SIG-M5 (cell line): ENCODE data around the gene C1orf116.

Experiments used
- DNase-seq: peaks from one replicate; lab custom pipeline; 2025; lab: John Stamatoyannopoulos, UW

C1orf116 gene

GRCh38 chr1:207034998-207035397, 2.4 kb upstream of the C1orf116 start:
- DNase-seq: no peak

GRCh38 chr1:207034208-207034607, 1.7 kb upstream of the C1orf116 start:
- no peak for DNase-seq

GRCh38 chr1:207033302-207033701, 746 bp upstream of the C1orf116 start:
- DNase-seq: no peak

- no peak for DNase-seq
Observed at GRCh38 chr1:207031632-207032264, 808 bp downstream of the C1orf116 start.

GRCh38 chr1:207031016-207031415, 1.5 kb downstream of the C1orf116 start:
- DNase-seq: no peak

GRCh38 chr1:207030522-207031009, 2.0 kb downstream of the C1orf116 start:
- DNase-seq: no peak

GRCh38 chr1:207029701-207030521, 2.6 kb downstream of the C1orf116 start:
- no peak for DNase-seq

GRCh38 chr1:207028884-207029650, 3.5 kb downstream of the C1orf116 start:
- no peak for DNase-seq

- DNase-seq: no peak
Observed at GRCh38 chr1:207027921-207028320, 4.6 kb downstream of the C1orf116 start.

GRCh38 chr1:207027206-207027777, 5.3 kb downstream of the C1orf116 start:
- no peak for DNase-seq

- no peak for DNase-seq
Observed at GRCh38 chr1:207026104-207026534, 6.4 kb downstream of the C1orf116 start.

GRCh38 chr1:207025146-207025880, 7.2 kb downstream of the C1orf116 start:
- no peak for DNase-seq

- DNase-seq: no peak
Observed at GRCh38 chr1:207024202-207025145, 8.1 kb downstream of the C1orf116 start.

- no peak for DNase-seq
Observed at GRCh38 chr1:207022996-207023679, 9.4 kb downstream of the C1orf116 start.

GRCh38 chr1:207021876-207022596, 10.5 kb downstream of the C1orf116 start:
- no peak for DNase-seq

GRCh38 chr1:207021139-207021861, 11.3 kb downstream of the C1orf116 start:
- no peak for DNase-seq

GRCh38 chr1:207020709-207021107, 11.8 kb downstream of the C1orf116 start:
- DNase-seq: no peak

- no peak for DNase-seq
Observed at GRCh38 chr1:207020065-207020708, 12.4 kb downstream of the C1orf116 start.
